ENCODE results near the gene DAGLA. TPM values are rescaled to one million over a fixed set of nuclear protein-coding genes. Genes with fewer than 3 reads are reported as not detected.

The DAGLA gene, protein sequence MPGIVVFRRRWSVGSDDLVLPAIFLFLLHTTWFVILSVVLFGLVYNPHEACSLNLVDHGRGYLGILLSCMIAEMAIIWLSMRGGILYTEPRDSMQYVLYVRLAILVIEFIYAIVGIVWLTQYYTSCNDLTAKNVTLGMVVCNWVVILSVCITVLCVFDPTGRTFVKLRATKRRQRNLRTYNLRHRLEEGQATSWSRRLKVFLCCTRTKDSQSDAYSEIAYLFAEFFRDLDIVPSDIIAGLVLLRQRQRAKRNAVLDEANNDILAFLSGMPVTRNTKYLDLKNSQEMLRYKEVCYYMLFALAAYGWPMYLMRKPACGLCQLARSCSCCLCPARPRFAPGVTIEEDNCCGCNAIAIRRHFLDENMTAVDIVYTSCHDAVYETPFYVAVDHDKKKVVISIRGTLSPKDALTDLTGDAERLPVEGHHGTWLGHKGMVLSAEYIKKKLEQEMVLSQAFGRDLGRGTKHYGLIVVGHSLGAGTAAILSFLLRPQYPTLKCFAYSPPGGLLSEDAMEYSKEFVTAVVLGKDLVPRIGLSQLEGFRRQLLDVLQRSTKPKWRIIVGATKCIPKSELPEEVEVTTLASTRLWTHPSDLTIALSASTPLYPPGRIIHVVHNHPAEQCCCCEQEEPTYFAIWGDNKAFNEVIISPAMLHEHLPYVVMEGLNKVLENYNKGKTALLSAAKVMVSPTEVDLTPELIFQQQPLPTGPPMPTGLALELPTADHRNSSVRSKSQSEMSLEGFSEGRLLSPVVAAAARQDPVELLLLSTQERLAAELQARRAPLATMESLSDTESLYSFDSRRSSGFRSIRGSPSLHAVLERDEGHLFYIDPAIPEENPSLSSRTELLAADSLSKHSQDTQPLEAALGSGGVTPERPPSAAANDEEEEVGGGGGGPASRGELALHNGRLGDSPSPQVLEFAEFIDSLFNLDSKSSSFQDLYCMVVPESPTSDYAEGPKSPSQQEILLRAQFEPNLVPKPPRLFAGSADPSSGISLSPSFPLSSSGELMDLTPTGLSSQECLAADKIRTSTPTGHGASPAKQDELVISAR
- 5.5 and 8.9 TPM in 2 replicates for total RNA-seq
- polyA plus RNA-seq = 7.4 and 8.3 TPM in 2 replicates

DNA sequence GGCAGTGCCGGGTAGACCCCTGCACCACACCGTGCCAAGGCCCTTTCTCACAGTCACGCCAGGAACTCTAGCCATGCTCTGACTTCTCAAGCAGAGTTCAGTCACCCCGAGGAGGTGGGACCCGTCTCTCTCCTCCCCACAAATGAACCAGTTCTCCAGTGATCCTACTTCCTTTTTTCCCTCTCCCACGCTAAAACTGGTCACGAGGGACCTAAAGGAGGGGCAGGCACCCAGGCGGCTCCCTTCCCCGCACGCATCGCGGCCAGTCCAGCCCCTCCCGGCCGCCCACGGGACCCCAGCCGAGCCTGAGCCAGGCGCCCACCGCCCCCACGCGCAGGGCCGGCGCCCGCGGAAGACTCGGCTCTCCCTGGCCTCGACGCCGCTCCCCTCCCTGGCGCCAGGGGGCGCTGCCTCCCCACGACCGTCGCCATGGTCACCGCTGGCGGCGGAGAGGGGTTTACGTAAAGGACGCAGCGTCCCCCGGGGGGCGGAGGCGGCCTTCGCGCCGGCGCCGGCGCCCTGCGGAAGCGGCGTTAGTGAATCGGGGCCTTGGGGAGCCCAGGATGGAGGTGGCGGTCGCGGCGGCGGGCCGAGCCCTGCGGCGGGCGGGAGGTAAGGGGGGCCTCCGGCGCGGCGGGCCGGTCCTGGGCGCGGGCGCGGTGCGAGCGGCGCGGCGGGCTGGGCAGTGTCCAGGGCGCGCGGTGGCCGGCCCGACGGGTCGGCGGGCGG lies at the start of gene DAGLA:
Gene DAGLA, plus strand, starts transcription at position 499 of the 729 bp plus-strand sequence. CDS start 39,765 bp downstream, outside the sequence.
- peaks cover 50% of the 10 kb centered on the region for H3K4me1 ChIP-seq (ENCODE audit: insufficient read depth)

DNA sequence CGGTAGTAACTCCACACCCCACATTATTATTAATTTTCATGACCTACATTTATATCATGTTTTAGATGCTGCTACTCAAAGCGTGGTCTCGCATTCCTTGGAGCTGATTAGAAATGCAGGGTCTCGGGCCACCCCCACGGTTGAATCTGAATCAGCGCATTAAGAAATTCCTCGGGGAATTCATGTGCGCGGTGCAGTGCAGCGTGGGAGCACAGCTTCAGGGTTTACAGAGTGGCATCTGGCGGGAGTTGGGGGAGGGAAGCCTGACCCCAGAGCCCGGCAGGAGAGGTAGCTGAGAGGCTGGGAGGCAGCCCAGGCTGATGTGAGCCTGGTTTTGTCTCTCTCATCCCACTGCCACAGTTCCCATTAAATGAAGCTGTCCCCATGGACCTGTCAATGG lies 48.1 kb upstream of the DAGLA start:
- WGBS (ENCODE audit: low lambda C conversion rate, missing lambda C conversion rate) = 79% methylated on average over 12 of the region's 12 CpGs
- Histone ChIP-seq H3K27me3 (no peaks in the 10 kb centered on the region), H2AFZ (no peak overlapping the region), H3K4me2 (no peak overlapping the region), H3K9me3 (ENCODE audit: low read depth) (no peaks in the 10 kb centered on the region), H3K4me3 (no peak overlapping the region), H3K27ac (no peak overlapping the region), H3K79me2 (no peaks in the 10 kb centered on the region), H4K20me1 (ENCODE audit: insufficient read depth, poor library complexity, severe bottlenecking) (no peaks in the 10 kb centered on the region), H3K9me2 (replicated peaks; ENCODE audit: insufficient read depth) (no peaks in the 10 kb centered on the region), H3K36me3 (replicated peaks; ENCODE audit: insufficient read depth, low read depth) (no peaks in the 10 kb centered on the region), H3K4me1 (ENCODE audit: insufficient read depth) (peaks cover 19% of the 10 kb centered on the region)
- DNase-seq (ENCODE audit: low spot score) = no peak
- TF ChIP-seq EZH2 (IDR thresholded peaks at IDR 0.05; ENCODE audit: borderline replicate concordance) (no peak), EZH2phosphoT487 (IDR thresholded peaks at IDR 0.05; ENCODE audit: low read depth, severe bottlenecking, unreplicated experiment) (no peak)
- TF ChIP-seq, protein P1, sequence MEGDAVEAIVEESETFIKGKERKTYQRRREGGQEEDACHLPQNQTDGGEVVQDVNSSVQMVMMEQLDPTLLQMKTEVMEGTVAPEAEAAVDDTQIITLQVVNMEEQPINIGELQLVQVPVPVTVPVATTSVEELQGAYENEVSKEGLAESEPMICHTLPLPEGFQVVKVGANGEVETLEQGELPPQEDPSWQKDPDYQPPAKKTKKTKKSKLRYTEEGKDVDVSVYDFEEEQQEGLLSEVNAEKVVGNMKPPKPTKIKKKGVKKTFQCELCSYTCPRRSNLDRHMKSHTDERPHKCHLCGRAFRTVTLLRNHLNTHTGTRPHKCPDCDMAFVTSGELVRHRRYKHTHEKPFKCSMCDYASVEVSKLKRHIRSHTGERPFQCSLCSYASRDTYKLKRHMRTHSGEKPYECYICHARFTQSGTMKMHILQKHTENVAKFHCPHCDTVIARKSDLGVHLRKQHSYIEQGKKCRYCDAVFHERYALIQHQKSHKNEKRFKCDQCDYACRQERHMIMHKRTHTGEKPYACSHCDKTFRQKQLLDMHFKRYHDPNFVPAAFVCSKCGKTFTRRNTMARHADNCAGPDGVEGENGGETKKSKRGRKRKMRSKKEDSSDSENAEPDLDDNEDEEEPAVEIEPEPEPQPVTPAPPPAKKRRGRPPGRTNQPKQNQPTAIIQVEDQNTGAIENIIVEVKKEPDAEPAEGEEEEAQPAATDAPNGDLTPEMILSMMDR (IDR thresholded peaks at IDR 0.05; ENCODE audit: poor library complexity) = no peak

More for the DNA sequence above, at the start of gene DAGLA:
- Histone ChIP-seq H3K9me3 (ENCODE audit: low read depth) (no peaks in the 10 kb centered on the region), H3K27me3 (no peaks in the 10 kb centered on the region), H3K27ac (peak within 1 kb of the TSS; percentile 95), H4K20me1 (ENCODE audit: insufficient read depth, poor library complexity, severe bottlenecking) (peaks cover 10% of the 10 kb centered on the region), H3K79me2 (peaks cover 35% of the 10 kb centered on the region), H3K4me2 (peak within 1 kb of the TSS; percentile 91), H3K36me3 (replicated peaks; ENCODE audit: insufficient read depth, low read depth) (no peaks in the 10 kb centered on the region), H2AFZ (peak within 1 kb of the TSS; percentile 53), H3K9me2 (replicated peaks; ENCODE audit: insufficient read depth) (no peaks in the 10 kb centered on the region), H3K4me3 (peak within 1 kb of the TSS; percentile 49)
- TF ChIP-seq, protein P1 (IDR thresholded peaks at IDR 0.05; ENCODE audit: poor library complexity) = peak; percentile 87
- TF ChIP-seq EZH2 (IDR thresholded peaks at IDR 0.05; ENCODE audit: borderline replicate concordance) = no peak
- WGBS (ENCODE audit: low lambda C conversion rate, missing lambda C conversion rate) = 5% methylated on average over 56 of the region's 84 CpGs
- DNase-seq (ENCODE audit: low spot score) = peak; percentile 88

DNA sequence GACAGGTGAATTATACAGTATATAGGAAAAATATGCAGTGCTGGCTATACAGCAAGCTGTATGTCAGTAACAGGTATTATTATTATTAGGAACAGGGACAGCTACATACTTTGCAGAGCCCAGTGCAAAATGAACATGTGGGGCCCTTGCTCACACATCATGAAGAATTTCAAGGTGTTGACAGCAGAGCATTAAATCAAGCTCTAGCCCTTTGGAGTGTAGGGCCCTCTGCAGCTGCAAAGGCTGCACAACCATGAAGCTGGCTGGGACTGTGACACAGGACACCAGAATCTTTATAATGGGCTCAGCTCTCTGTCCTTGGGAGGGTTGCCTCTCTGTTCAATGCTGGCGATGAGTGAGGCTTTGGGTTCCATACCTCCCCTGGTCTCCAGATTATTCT lies 44.9 kb upstream of the DAGLA start:
- no peak for DNase-seq (ENCODE audit: low spot score)
- Histone ChIP-seq H3K27ac (no peak overlapping the region), H3K4me2 (no peak overlapping the region), H3K27me3 (no peaks in the 10 kb centered on the region), H2AFZ (no peak overlapping the region), H3K9me3 (ENCODE audit: low read depth) (no peaks in the 10 kb centered on the region), H4K20me1 (ENCODE audit: insufficient read depth, poor library complexity, severe bottlenecking) (no peaks in the 10 kb centered on the region), H3K9me2 (replicated peaks; ENCODE audit: insufficient read depth) (no peaks in the 10 kb centered on the region), H3K79me2 (no peaks in the 10 kb centered on the region), H3K4me1 (ENCODE audit: insufficient read depth) (peaks cover 3% of the 10 kb centered on the region), H3K4me3 (no peak overlapping the region), H3K36me3 (replicated peaks; ENCODE audit: insufficient read depth, low read depth) (no peaks in the 10 kb centered on the region)
- TF ChIP-seq, protein P1 (IDR thresholded peaks at IDR 0.05; ENCODE audit: poor library complexity) = no peak
- TF ChIP-seq EZH2 (IDR thresholded peaks at IDR 0.05; ENCODE audit: borderline replicate concordance) = no peak
- no peak for TF ChIP-seq EZH2phosphoT487 (IDR thresholded peaks at IDR 0.05; ENCODE audit: low read depth, severe bottlenecking, unreplicated experiment)
- 91% methylated on average over 1 of the region's 1 CpG for WGBS (ENCODE audit: low lambda C conversion rate, missing lambda C conversion rate)

All from hepatocyte (in vitro differentiated cells).